Activated CD8-positive, alpha-beta memory T cell treated with anti-CD3 and anti-CD28 coated beads for 48 hours (primary cell): ENCODE data around the gene MUC5AC.
"Not testable (repeated sequence)": the region's sequence is repeated elsewhere in the genome, so short reads cannot be mapped to it uniquely, and the experiment has no call there.

Experiments
- DNase-seq, 3 experiments: peaks; one replicate each; pipeline ENCODE4 v3.0.0-alpha.2; 2020; ENCODE audit warnings: low read depth in 2 of 3, low spot score in 2 of 3

The MUC5AC gene

GRCh38 chr11:1162491-1163311 lies 4.9 kb downstream of the MUC5AC start:
- DNase-seq: no peak

- DNase-seq: no peak
These were observed 5.7 kb downstream of the MUC5AC start for GRCh38 chr11:1163321-1163910.

GRCh38 chr11:1163911-1164735 lies 6.4 kb downstream of the MUC5AC start:
- DNase-seq: no peak

GRCh38 chr11:1164779-1165255 lies 7.1 kb downstream of the MUC5AC start:
- DNase-seq: not testable (repeated sequence)

GRCh38 chr11:1165256-1166041 lies 7.7 kb downstream of the MUC5AC start:
- no peak for DNase-seq

- no peak for DNase-seq
These were observed 9.5 kb downstream of the MUC5AC start for GRCh38 chr11:1167256-1167655.

GRCh38 chr11:1167751-1168231 lies 10.0 kb downstream of the MUC5AC start:
- no peak for DNase-seq

- DNase-seq: no peak
These were observed 10.5 kb downstream of the MUC5AC start for GRCh38 chr11:1168256-1168655.

- DNase-seq: no peak
These were observed 11.0 kb downstream of the MUC5AC start for GRCh38 chr11:1168721-1169161.

- DNase-seq: no peak
These were observed 13.7 kb downstream of the MUC5AC start for GRCh38 chr11:1171223-1171984.

GRCh38 chr11:1171985-1172728 lies 14.4 kb downstream of the MUC5AC start:
- DNase-seq: no peak

- DNase-seq: no peak
These were observed 15.0 kb downstream of the MUC5AC start for GRCh38 chr11:1172729-1173117.

- DNase-seq: not testable (repeated sequence)
These were observed 15.6 kb downstream of the MUC5AC start for GRCh38 chr11:1173396-1173795.

GRCh38 chr11:1174441-1175370 lies 17.0 kb downstream of the MUC5AC start:
- DNase-seq: no peak

- no peak for DNase-seq
These were observed 17.9 kb downstream of the MUC5AC start for GRCh38 chr11:1175461-1176223.

- DNase-seq: no peak
These were observed 18.7 kb downstream of the MUC5AC start for GRCh38 chr11:1176224-1177019.
